GM13977 (cell line): ENCODE measurements around the gene GPAM.

ENCODE experiments used
- DNase-seq: peaks from one replicate; pipeline ENCODE4 v3.0.0; 2012; ENCODE audit warnings: low spot score
- in situ Hi-C: fragments of 300-500 bp; cut with MboI; formaldehyde crosslinking; loops from one replicate; pipeline ENCODE4 v1.12.0; 2022; ENCODE audit warnings: low sequenced_read_pairs, low pct_unique_long_range_greater_than_20kb, mixed read lengths, inconsistent platforms; ENCODE audit not compliant: unreplicated experiment
- TF ChIP-seq, protein P1 (sequence below): IDR thresholded peaks from 2 replicates; pipeline ENCODE4 v1.5.1; 2012; ENCODE audit warnings: mild to moderate bottlenecking, control low read depth; ENCODE audit not compliant: insufficient read depth; ENCODE audit errors: extremely low read depth, missing control alignments

GPAM gene

DNA sequence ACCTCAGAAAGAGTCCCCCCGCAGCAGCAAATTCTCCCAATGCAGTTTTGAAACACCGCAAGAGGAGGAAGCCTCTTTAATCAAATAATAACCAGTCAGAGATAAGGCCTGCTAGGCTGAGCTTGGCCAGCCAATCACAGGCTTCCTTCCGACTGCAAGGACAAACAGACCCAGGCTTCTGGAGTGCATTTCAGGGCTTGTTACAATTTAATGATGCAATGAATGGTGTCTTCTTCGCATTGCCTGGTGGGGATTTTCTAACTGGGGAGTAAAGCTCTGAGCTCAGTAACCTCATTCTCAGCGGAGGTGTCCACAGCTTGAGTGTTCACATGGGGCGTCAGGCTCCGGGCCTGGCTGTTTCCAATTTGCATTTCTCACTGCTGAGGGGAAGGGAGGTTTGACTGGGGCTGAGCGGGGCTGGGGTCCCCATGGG is 31.8 kb upstream of the GPAM start:
- in situ Hi-C loops: no loop called here
- no peak for DNase-seq
- TF ChIP-seq, protein P1, sequence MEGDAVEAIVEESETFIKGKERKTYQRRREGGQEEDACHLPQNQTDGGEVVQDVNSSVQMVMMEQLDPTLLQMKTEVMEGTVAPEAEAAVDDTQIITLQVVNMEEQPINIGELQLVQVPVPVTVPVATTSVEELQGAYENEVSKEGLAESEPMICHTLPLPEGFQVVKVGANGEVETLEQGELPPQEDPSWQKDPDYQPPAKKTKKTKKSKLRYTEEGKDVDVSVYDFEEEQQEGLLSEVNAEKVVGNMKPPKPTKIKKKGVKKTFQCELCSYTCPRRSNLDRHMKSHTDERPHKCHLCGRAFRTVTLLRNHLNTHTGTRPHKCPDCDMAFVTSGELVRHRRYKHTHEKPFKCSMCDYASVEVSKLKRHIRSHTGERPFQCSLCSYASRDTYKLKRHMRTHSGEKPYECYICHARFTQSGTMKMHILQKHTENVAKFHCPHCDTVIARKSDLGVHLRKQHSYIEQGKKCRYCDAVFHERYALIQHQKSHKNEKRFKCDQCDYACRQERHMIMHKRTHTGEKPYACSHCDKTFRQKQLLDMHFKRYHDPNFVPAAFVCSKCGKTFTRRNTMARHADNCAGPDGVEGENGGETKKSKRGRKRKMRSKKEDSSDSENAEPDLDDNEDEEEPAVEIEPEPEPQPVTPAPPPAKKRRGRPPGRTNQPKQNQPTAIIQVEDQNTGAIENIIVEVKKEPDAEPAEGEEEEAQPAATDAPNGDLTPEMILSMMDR: no peak

DNA sequence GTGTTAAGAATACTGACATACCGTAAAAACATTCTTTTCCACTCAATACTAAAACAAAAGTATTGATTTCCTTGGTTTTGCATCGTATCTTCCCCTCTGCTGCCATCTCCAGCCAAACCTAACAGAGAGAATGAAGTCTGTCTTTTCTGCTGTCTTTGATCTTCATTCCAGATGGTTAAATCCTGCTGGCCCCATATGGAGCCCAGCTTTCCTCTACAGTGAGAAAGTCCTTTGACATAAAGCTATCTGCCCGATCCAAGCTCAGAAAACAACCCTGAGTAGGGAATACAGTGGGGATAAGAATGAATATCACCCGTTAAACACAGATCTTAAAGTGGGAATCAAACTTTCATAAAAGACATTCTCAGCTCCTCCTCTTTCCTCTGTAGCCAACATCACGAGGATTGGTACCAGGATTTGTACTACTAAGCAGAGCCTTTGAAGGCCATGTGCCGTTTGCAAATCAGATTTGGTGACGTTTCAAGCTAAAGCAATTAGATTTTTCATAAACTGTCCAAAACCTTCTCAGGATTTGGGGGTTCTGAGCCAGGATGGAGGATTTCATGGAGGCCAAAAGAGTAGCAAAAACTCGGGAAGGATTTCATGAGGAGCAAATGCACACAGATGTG is 30.8 kb upstream of the GPAM start:
- no peak for DNase-seq
- TF ChIP-seq, protein P1: no peak
- in situ Hi-C loops: no loop called here

DNA sequence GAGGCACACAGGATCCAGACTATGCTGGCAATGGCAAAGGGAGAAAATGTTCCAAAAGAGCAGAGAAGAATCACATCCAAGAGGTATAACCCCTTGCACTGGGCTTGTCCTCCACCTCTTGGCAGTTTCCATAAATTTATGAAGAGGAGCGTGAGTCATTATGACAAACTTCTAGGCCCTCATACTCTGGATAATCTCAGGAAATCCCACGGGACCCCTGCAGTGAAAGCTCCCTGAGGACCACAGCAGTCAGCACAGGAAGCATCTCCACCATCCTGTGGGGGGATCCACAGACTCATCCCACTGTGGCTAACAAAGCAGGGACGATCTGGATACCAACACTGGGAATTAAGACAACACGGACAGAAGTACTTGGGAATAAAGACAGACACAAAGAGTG is 30.3 kb upstream of the GPAM start:
- no peak for DNase-seq
- TF ChIP-seq, protein P1: no peak
- in situ Hi-C loops: no loop called here

DNA sequence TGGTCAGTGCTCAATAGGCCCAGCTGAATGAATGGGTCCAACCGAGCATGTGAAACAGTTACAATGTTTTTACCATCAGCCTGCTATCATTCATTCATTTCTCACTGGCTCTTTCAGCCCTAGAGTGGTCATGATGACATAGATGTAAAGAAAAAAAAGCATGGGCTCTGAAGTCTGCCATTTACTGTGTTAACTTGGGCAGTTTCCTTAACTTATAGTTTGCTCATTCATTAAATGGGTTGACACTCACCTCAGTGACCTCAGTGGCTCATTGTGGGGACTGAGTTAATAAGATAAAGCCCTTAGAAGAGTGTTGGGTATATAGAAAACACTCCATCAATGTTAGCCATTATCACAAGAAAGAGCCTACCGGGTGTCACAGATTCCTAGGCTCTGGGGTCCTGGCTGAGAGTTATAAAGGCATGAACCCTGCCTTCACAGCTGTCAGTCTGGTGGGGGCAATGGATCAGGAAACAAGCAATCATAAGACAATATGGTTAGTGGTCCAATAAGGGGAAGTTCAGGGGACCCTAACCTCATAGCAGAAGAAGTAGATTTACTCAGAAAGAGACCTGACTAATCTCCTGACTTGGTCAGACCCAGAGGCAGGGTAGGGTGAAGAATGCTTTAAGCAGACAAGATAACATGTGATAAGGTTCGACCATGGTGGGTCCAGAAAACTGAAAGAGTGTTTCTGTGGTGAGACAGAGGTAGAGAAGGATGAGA is 29.7 kb upstream of the GPAM start:
- peak; percentile 20 for DNase-seq
- TF ChIP-seq, protein P1: no peak
- in situ Hi-C loops: no loop called here

DNA sequence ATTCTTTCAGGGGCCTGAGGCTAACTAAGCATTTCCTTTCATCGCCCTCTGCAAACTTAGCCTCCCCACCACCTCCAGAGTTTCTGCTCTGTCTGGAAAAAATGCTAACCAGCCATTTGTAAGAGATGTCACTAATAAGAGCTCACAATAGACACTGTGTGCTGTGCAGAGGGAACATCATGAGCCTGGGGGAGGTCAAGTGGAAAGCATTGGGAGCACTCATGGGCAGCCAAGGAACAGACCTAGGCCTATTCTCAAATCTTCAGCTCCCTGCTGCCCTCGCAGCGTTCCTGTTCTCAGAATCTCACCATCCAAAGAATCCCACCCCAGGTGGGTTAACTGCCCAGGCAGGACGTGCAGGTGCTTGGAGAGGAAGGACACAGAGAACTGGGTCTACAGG is 27.1 kb upstream of the GPAM start:
- in situ Hi-C loops: no loop called here
- DNase-seq: no peak
- TF ChIP-seq, protein P1: no peak

DNA sequence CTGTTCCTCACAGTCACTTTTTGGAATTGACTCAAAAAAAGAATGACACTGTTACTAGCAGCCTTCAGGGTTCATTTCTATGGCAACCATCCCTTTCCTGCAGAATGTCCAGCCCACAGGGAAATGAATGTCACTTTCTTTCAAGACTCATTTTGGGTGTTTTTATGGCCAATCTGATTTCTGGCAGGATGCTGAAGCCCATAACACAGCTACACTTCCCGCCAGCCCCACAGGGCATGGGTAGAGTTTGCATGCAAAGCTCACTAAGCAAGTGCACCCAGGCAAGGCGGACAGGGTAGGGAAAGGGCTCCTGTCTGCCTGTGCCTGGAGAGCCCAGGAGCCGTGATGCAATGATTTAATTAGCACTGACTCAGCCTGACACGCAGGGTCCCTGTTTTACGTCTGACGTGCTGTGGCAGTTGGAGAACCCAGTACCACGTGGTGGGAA is 26.1 kb upstream of the GPAM start:
- in situ Hi-C loops: no loop called here
- TF ChIP-seq, protein P1: no peak
- DNase-seq: no peak
